Measurements from ENCODE around the gene CSF2.

The CSF2 gene

GRCh38 chr5:132073231-132074013 lies at the start of gene CSF2:
TSS of gene CSF2 (plus strand) at chr5:132073789. CDS start at chr5:132073824, 35 bp downstream.
- no peak for DNase-seq (ENCODE audit: low read depth)

GRCh38 chr5:132024117-132024435 lies 49.5 kb upstream of the CSF2 start:
- no peak for DNase-seq (ENCODE audit: low read depth)

GRCh38 chr5:132024789-132025402 lies 48.7 kb upstream of the CSF2 start:
- DNase-seq (ENCODE audit: low read depth), result no peak

DNA sequence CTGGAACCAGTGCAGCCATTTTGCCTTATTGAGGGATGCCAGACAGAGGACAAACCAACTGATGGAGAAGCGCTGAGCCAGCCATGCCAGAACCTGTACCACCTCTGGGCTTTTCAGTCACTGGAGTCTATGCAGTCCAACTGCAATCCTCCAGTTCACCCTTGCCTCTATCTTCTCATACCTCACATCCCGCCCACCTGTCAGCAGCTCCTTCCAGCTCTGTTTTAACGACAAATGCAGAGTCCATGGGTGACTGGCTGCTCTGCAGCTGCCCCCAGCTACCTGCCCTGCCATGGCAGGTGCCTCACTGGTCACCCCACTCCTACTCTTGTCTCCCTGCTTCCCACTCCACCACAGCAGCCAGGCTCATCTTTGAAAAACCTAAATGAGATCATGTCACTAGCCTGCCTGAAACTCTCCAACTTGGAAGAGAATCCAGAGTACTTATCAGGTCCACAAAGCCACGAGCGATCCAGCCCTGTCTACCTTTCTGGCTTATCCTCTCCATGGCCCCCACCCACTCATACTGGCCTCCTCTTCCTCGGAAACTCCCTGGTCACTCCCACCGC lies 48.1 kb upstream of the CSF2 start:
- DNase-seq (ENCODE audit: low read depth), result no peak

DNA sequence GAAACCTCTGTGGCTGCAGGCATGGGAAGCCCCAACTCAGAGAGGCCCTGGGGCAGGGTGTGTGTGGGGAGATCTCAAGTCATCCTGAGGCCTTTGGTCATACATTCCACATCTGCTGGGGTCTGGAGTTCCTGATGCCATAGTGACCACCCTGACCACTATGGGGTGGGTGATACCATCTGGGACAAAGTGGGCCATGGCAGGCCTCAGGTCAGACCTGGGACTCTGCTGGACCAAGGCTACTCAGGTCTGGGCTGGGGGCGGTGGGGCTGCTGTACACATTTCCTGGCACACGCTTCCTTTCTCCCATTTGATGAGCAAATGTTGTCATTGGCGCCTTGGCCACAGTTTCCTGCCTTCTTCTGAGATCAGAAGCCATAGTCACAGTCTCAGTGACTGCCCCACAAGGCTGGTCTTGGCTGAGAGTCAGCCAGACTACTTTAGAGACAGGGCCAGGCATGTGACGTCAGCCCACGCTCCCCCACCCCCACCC lies 47.0 kb upstream of the CSF2 start:
- DNase-seq (ENCODE audit: low read depth), result no peak

- no peak for DNase-seq (ENCODE audit: low read depth)
Observed at GRCh38 chr5:132027027-132027426, 46.6 kb upstream of the CSF2 start.

DNA sequence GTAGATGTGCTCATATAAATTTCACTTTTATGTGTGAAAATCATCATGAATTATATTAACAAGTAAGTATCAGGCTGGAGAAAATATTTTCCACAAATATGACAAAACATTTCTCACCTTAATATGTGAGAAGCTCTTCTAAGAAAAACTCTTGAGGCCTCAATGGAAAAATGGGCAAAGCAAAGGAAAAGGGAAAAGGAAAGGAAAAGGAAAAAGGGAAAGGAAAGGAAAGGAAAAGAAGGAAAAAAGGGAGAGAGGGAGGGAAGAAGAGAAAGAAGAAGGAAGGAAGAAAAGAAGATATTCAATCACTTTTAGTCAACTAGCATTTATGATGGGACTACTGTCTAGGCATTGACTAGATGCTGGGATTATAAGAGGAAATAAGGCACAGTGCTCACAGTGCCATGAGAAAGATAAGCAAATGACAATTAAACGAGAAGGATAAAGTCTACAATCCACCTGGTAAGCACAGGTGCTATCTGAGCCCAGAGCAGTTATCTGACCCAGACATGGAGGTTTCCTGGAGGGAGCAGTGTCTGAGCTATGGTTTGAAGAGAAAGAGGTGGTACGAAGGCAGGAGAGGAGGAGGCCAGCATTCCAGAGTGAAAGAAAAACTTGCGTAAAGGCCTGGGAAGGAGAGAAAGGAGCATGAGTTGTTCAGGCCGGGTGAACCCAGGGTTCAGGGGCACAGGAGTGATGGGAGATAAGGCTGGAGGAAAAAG lies 43.8 kb upstream of the CSF2 start:
- DNase-seq (ENCODE audit: low read depth), result no peak

- DNase-seq (ENCODE audit: low read depth), result no peak
Observed at GRCh38 chr5:132030610-132031009, 43.0 kb upstream of the CSF2 start.

DNA sequence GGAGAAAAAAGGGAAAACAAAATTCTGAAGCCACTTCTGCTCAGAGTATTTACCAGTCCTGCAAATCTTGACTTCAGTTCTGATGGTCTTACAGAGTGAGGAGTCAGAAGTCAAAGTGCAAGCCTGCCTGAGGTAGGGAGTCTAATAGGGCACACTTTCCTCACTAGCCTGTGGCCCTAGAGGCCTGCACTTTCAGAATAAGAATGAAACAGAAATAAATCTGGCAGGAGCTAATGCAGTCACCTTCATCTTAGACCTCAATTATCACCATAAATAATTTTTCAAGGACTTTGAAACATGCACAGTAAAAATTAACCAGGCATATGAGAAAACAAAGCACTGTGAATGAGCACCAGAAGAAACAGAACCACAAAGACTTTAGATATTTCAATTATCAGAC lies 41.4 kb upstream of the CSF2 start:
- no peak for DNase-seq (ENCODE audit: low read depth)

- no peak for DNase-seq (ENCODE audit: low read depth)
Observed at GRCh38 chr5:132033122-132033521, 40.5 kb upstream of the CSF2 start.

- DNase-seq (ENCODE audit: low read depth), result no peak
Observed at GRCh38 chr5:132037353-132037752, 36.2 kb upstream of the CSF2 start.

- no peak for DNase-seq (ENCODE audit: low read depth)
Observed at GRCh38 chr5:132044207-132044606, 29.4 kb upstream of the CSF2 start.

GRCh38 chr5:132046880-132047299 lies 26.7 kb upstream of the CSF2 start:
- no peak for DNase-seq (ENCODE audit: low read depth)

GRCh38 chr5:132049093-132049492 lies 24.5 kb upstream of the CSF2 start:
- no peak for DNase-seq (ENCODE audit: low read depth)

GRCh38 chr5:132049559-132049958 lies 24.0 kb upstream of the CSF2 start:
- no peak for DNase-seq (ENCODE audit: low read depth)

GRCh38 chr5:132050136-132050535 lies 23.5 kb upstream of the CSF2 start:
- DNase-seq (ENCODE audit: low read depth), result no peak

- DNase-seq (ENCODE audit: low read depth), result no peak
Observed at GRCh38 chr5:132050661-132051552, 22.7 kb upstream of the CSF2 start.

DNA sequence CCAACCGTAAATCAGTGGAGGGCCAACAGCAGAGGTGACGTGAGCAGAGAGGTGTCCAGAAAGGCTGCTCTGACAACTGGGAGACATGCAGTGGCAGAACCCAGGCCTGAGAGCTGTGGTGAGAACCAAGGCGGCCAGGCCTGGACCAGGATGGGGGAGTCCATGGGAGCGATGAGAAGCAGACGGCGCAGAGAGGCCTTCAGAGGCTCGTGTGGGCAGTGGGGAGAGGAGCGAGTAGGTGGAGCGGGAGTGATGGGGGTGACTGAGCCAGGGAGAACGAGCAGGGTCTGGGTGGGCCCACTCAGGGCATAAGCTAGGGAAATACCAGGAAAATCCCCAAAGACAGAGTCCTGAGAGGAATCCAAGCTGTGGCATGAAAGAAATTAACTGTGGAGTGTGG lies 21.1 kb upstream of the CSF2 start:
- DNase-seq (ENCODE audit: low read depth), result no peak

DNA sequence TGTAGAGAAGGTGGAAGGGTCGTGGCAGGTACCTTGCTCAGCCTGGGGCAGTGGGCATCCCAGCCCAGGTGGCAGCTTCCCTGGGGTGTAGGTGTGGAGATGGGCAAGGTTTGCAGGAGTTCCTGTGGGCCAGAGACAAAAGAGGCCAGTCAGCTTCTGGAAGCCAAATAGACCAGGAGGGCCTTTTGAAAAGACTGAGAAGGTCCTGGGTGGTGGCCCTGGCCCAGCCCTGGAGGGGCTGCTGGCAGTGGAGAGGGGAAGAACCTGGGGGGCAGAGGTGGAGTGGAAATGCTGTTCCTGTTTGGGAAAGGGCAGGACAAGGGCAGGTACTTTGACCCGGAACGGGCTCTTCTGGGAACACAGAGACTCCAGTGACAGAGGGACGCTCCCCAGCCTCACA lies 20.1 kb upstream of the CSF2 start:
- DNase-seq (ENCODE audit: low read depth), result no peak

DNA sequence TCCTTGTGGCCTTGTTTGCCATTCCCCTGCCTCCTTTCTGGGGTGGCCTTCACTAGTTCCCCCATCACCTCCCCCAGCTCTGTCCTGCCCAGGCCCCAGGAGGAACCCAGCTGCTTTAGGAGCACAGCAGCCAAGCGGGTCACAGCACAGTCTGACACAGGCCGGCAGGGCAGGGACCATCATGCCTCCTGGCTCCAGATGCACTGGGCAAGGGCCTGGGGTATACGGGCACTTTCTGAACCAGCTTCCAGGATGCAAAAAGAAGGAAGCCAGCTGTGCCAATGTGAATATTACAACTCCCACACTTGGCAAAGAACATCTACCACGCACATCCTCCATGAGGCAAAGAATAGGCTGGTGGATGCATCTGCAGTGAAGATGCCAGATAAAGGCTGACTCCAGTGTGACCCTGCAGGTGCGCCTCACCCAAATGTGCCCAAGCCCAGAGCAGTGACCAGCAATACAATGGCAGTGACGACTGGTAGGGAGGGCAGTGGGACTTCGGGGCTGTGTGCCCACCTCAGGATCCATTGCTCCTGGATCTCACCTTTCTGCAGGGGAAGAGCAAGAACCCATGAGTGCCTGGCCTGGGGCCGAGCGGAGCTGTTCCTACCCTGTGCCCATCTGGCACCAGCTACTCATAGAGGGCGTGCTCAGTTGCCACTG lies 19.4 kb upstream of the CSF2 start:
- DNase-seq (ENCODE audit: low read depth), result no peak
